ENCODE results near the gene SFTPB.

DNA sequence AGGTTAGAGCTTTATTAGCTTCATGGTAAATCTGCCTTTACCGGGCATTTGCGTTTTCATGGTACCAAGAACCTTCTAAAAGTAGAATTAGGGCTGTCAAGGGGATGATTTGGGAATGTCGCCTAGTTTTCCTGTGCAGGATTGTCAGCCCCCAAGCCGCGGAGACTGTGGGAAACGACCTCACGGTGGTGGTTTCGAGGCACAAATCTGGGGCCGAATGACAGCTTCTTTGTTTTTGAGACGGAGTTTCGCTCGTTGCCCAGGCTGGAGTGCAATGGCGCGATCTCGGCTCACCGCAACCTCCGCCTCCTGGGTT, 52.6 kb downstream of the SFTPB start:
- TF ChIP-seq, protein P1, sequence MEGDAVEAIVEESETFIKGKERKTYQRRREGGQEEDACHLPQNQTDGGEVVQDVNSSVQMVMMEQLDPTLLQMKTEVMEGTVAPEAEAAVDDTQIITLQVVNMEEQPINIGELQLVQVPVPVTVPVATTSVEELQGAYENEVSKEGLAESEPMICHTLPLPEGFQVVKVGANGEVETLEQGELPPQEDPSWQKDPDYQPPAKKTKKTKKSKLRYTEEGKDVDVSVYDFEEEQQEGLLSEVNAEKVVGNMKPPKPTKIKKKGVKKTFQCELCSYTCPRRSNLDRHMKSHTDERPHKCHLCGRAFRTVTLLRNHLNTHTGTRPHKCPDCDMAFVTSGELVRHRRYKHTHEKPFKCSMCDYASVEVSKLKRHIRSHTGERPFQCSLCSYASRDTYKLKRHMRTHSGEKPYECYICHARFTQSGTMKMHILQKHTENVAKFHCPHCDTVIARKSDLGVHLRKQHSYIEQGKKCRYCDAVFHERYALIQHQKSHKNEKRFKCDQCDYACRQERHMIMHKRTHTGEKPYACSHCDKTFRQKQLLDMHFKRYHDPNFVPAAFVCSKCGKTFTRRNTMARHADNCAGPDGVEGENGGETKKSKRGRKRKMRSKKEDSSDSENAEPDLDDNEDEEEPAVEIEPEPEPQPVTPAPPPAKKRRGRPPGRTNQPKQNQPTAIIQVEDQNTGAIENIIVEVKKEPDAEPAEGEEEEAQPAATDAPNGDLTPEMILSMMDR (IDR thresholded peaks at IDR 0.05; ENCODE audit: low read depth, low read length), result no peak
- no peak for TF ChIP-seq EZH2phosphoT487 (IDR thresholded peaks at IDR 0.05; ENCODE audit: low read depth)
